H9 (cell line): ENCODE results near the gene ME3. TPM values are rescaled to one million over a fixed set of nuclear protein-coding genes. Genes with fewer than 3 reads are reported as not detected.

ENCODE experiments used
- DNase-seq: peaks from one replicate; pipeline ENCODE4 v3.0.0-alpha.2; 2017
- H2AFZ ChIP-seq: one replicate; pipeline ENCODE4 v1.6.1; 2013; ENCODE audit warnings: mild to moderate bottlenecking, low read length, control low read depth, moderate library complexity
- H2AK5ac ChIP-seq: 2 replicates; pipeline ENCODE4 v1.6.1; 2013; ENCODE audit warnings: low read length, control low read depth, mixed read lengths; ENCODE audit not compliant: insufficient read length
- H2BK120ac ChIP-seq: one replicate; pipeline ENCODE4 v1.6.1; 2013; ENCODE audit warnings: low read depth, mild to moderate bottlenecking, low read length, control low read depth, inconsistent platforms; ENCODE audit not compliant: poor library complexity, severe bottlenecking
- H2BK12ac ChIP-seq: 2 replicates; pipeline ENCODE4 v1.6.1; 2013; ENCODE audit warnings: low read length, control low read depth, mixed read lengths, low read depth; ENCODE audit not compliant: insufficient read length
- H2BK15ac ChIP-seq: 2 replicates; pipeline ENCODE4 v1.6.1; 2013; ENCODE audit warnings: low read depth, low read length, control low read depth
- H2BK20ac ChIP-seq: one replicate; pipeline ENCODE4 v1.6.1; 2013; ENCODE audit warnings: low read depth, mild to moderate bottlenecking, low read length, control low read depth, inconsistent platforms; ENCODE audit not compliant: poor library complexity, severe bottlenecking
- H2BK5ac ChIP-seq: 2 replicates; pipeline ENCODE4 v1.6.1; 2013; ENCODE audit warnings: low read length, control low read depth, mixed read lengths; ENCODE audit not compliant: insufficient read length
- H3K14ac ChIP-seq: 2 replicates; pipeline ENCODE4 v1.6.1; 2013; ENCODE audit warnings: low read length, control low read depth; ENCODE audit not compliant: insufficient read depth
- H3K18ac ChIP-seq: 2 replicates; pipeline ENCODE4 v1.6.1; 2013; ENCODE audit warnings: low read depth, mild to moderate bottlenecking, mixed read lengths, low read length, control low read depth; ENCODE audit not compliant: insufficient read length
- H3K23ac ChIP-seq: 2 replicates; pipeline ENCODE4 v1.6.1; 2013; ENCODE audit warnings: low read length, control low read depth, mixed read lengths, low read depth; ENCODE audit not compliant: insufficient read length
- H3K23me2 ChIP-seq: 2 replicates; pipeline ENCODE4 v1.6.1; 2013; ENCODE audit warnings: low read depth, mild to moderate bottlenecking, mixed read lengths, low read length, control low read depth; ENCODE audit not compliant: insufficient read length, poor library complexity, severe bottlenecking
- H3K27ac ChIP-seq: 2 replicates; pipeline ENCODE4 v1.5.1; 2013; ENCODE audit warnings: low read length, control low read depth, mixed read lengths, low read depth; ENCODE audit not compliant: insufficient read length
- H3K27me3 ChIP-seq: 2 replicates; pipeline ENCODE4 v1.6.1; 2013; ENCODE audit warnings: low read length, control low read depth, inconsistent platforms; ENCODE audit not compliant: insufficient read depth
- H3K4ac ChIP-seq: 2 replicates; pipeline ENCODE4 v1.6.1; 2013; ENCODE audit warnings: low read depth, mild to moderate bottlenecking, control low read depth, inconsistent platforms, low read length, moderate library complexity
- H3K4me1 ChIP-seq: 2 replicates; pipeline ENCODE4 v1.6.1; 2013; ENCODE audit warnings: low read length, control low read depth, inconsistent platforms; ENCODE audit not compliant: insufficient read depth
- H3K4me2 ChIP-seq: 2 replicates; pipeline ENCODE4 v1.6.1; 2013; ENCODE audit warnings: low read length, control low read depth, mixed read lengths; ENCODE audit not compliant: insufficient read length, insufficient read depth
- H3K56ac ChIP-seq: 2 replicates; pipeline ENCODE4 v1.6.1; 2013; ENCODE audit warnings: low read depth, mild to moderate bottlenecking, mixed read lengths, low read length, control low read depth; ENCODE audit not compliant: insufficient read length
- H3K79me1 ChIP-seq: 2 replicates; pipeline ENCODE4 v1.6.1; 2013; ENCODE audit warnings: low read depth, mild to moderate bottlenecking, moderate library complexity, low read length, control low read depth, inconsistent platforms; ENCODE audit not compliant: insufficient read depth, poor library complexity, severe bottlenecking
- H3K79me2 ChIP-seq: 2 replicates; pipeline ENCODE4 v1.6.1; 2013; ENCODE audit warnings: low read length, control low read depth, inconsistent platforms; ENCODE audit not compliant: insufficient read depth
- H3K9ac ChIP-seq: 2 replicates; pipeline ENCODE4 v1.6.1; 2013; ENCODE audit warnings: low read length, control low read depth, mixed read lengths; ENCODE audit not compliant: insufficient read length; ENCODE audit errors: extremely low read depth
- H3K9me3 ChIP-seq: one replicate; pipeline ENCODE4 v1.6.1; 2013; ENCODE audit warnings: low read depth, low read length, inconsistent platforms; ENCODE audit not compliant: control insufficient read depth
- H3T11ph ChIP-seq: one replicate; pipeline ENCODE4 v1.6.1; 2013; ENCODE audit warnings: mild to moderate bottlenecking, low read length, control low read depth, inconsistent platforms
- H4K20me1 ChIP-seq: one replicate; pipeline ENCODE4 v1.6.1; 2013; ENCODE audit not compliant: control insufficient read depth, insufficient read length, insufficient read depth
- H4K5ac ChIP-seq: 2 replicates; pipeline ENCODE4 v1.6.1; 2013; ENCODE audit warnings: low read depth, mild to moderate bottlenecking, mixed read lengths, low read length, control low read depth; ENCODE audit not compliant: insufficient read length
- H4K8ac ChIP-seq: replicated peaks from 2 replicates; pipeline ENCODE4 v1.6.1; 2013; ENCODE audit warnings: low read length, control low read depth, mixed read lengths, low read depth; ENCODE audit not compliant: insufficient read length
- H4K91ac ChIP-seq: 2 replicates; pipeline ENCODE4 v1.6.1; 2013; ENCODE audit warnings: low read depth, mild to moderate bottlenecking, moderate library complexity, mixed read lengths, low read length, control low read depth; ENCODE audit not compliant: insufficient read length
- H3K27ac Mint-ChIP-seq, 3 experiments: 2 replicates in 2 of 3; 3 replicates in 1 of 3; pipeline ENCODE4 v1.8.0; 2020 to 2021; ENCODE audit warnings: mixed read lengths in 3 of 3, mild to moderate bottlenecking in 1 of 3, moderate library complexity in 1 of 3
- H3K27me3 Mint-ChIP-seq: 2 replicates; pipeline ENCODE4 v1.8.0; 2021; ENCODE audit warnings: low read depth, mild to moderate bottlenecking, moderate library complexity, mixed read lengths
- H3K36me3 Mint-ChIP-seq, 3 experiments: 2 replicates in 2 of 3; 3 replicates in 1 of 3; pipeline ENCODE4 v1.8.0; 2020 to 2021; ENCODE audit warnings: low read depth in 3 of 3, mixed read lengths in 3 of 3; ENCODE audit not compliant: insufficient read depth in 1 of 3
- H3K4me1 Mint-ChIP-seq, 2 experiments: 2 replicates each; pipeline ENCODE4 v1.8.0; 2020; ENCODE audit warnings: mixed read lengths in 2 of 2
- H3K4me3 Mint-ChIP-seq, 2 experiments: 2 replicates in 1 of 2; 3 replicates in 1 of 2; pipeline ENCODE4 v1.8.0; 2020 to 2021; ENCODE audit warnings: mild to moderate bottlenecking in 2 of 2, mixed read lengths in 2 of 2, moderate library complexity in 1 of 2
- H3K9me3 Mint-ChIP-seq, 2 experiments: 2 replicates in 1 of 2; 3 replicates in 1 of 2; pipeline ENCODE4 v1.8.0; 2020; ENCODE audit warnings: mild to moderate bottlenecking in 2 of 2, mixed read lengths in 2 of 2, moderate library complexity in 1 of 2
- CTCF ChIP-seq: fragments of 200-600 bp; sonication (generic); conservative IDR thresholded peaks from 3 replicates; pipeline ENCODE4 v1.8.0; 2021; ENCODE audit warnings: antibody characterized with exemption, mild to moderate bottlenecking
- total RNA-seq: library from RNA; stranded (reverse); gene quantifications from 2 replicates; pipeline ENCODE4 v1.2.1, GENCODE V29; 2021

Gene ME3
- total RNA-seq, 1 experiment from 2014 or later = 2.8 TPM

- no peaks in the 10 kb centered on the region for H3K4me1 ChIP-seq
- H3K23ac ChIP-seq = no peak overlapping the region
- Mint-ChIP-seq H3K36me3 (no peaks in the 10 kb centered on the region; a peak in 1 of 7 replicates), H3K27ac (no peak overlapping the region), H3K4me3 (no peak overlapping the region), H3K27me3 (no peaks in the 10 kb centered on the region), H3K4me1 (no peaks in the 10 kb centered on the region), H3K9me3 (no peaks in the 10 kb centered on the region)
- H2BK120ac ChIP-seq = no peak overlapping the region
- peak; percentile 57 for TF ChIP-seq CTCF
- no peak overlapping the region for H2BK12ac ChIP-seq
- H2BK15ac ChIP-seq = no peak overlapping the region
- H3K79me1 ChIP-seq = no peaks in the 10 kb centered on the region
- DNase-seq = no peak
- no peak overlapping the region for H3K14ac ChIP-seq
- H2AK5ac ChIP-seq = no peak overlapping the region
- no peaks in the 10 kb centered on the region for H4K20me1 ChIP-seq
- no peaks in the 10 kb centered on the region for H3K27me3 ChIP-seq
- H3K56ac ChIP-seq = no peak overlapping the region
- H2AFZ ChIP-seq = no peak overlapping the region
- no peak overlapping the region for H4K91ac ChIP-seq
- no peak overlapping the region for H3K9ac ChIP-seq
- no peak overlapping the region for H3K18ac ChIP-seq
- H3K79me2 ChIP-seq = no peaks in the 10 kb centered on the region
- no peak overlapping the region for H3K4ac ChIP-seq
- H3K23me2 ChIP-seq = no peaks in the 10 kb centered on the region
- H3K9me3 ChIP-seq = no peaks in the 10 kb centered on the region
- H2BK20ac ChIP-seq = no peak overlapping the region
- H3K27ac ChIP-seq = no peak overlapping the region
- no peak overlapping the region for H3T11ph ChIP-seq
- no peak overlapping the region for H2BK5ac ChIP-seq
- H3K4me2 ChIP-seq = no peak overlapping the region
- H4K5ac ChIP-seq = no peak overlapping the region
- H4K8ac ChIP-seq = no peak overlapping the region
Observed at GRCh38 chr11:86408845-86409244, 263.6 kb downstream of the ME3 start.
